DMS53 treated with DMSO at 0.1 percent for 48 hours (cell line): ENCODE data around the gene THRAP3.
"Not testable (repeated sequence)": the region's sequence is repeated elsewhere in the genome, so short reads cannot be mapped to it uniquely, and the experiment has no call there.

Experiments used
- DNase-seq: peaks from one replicate; lab custom pipeline; 2025; ENCODE audit not compliant: unreplicated experiment; lab: John Stamatoyannopoulos, UW

The THRAP3 gene

GRCh38 chr1:36223996-36224536 is at the start of gene THRAP3:
Gene THRAP3 (plus strand): TSS chr1:36224443. CDS start chr1:36282564, 58,121 bp downstream.
- DNase-seq, result peak; percentile 97

GRCh38 chr1:36174713-36175112 is 49.5 kb upstream of the THRAP3 start:
- no peak for DNase-seq

GRCh38 chr1:36175137-36176095 is 48.8 kb upstream of the THRAP3 start:
- no peak for DNase-seq

- DNase-seq, result no peak
These were observed 47.9 kb upstream of the THRAP3 start for GRCh38 chr1:36176106-36176949.

- DNase-seq, result no peak
These were observed 46.4 kb upstream of the THRAP3 start for GRCh38 chr1:36177589-36178431.

GRCh38 chr1:36178471-36179219 is 45.6 kb upstream of the THRAP3 start:
- DNase-seq, result no peak

GRCh38 chr1:36179220-36179600 is 45.0 kb upstream of the THRAP3 start:
- DNase-seq, result no peak

GRCh38 chr1:36182734-36183133 is 41.5 kb upstream of the THRAP3 start:
- DNase-seq, result no peak

- DNase-seq, result no peak
These were observed 40.9 kb upstream of the THRAP3 start for GRCh38 chr1:36183309-36183856.

GRCh38 chr1:36187800-36188593 is 36.2 kb upstream of the THRAP3 start:
- DNase-seq, result peak; percentile 82

- not testable (repeated sequence) for DNase-seq
These were observed 27.4 kb upstream of the THRAP3 start for GRCh38 chr1:36196805-36197204.

- no peak for DNase-seq
These were observed 25.6 kb upstream of the THRAP3 start for GRCh38 chr1:36198641-36199040.

- no peak for DNase-seq
These were observed 24.1 kb upstream of the THRAP3 start for GRCh38 chr1:36199934-36200741.

- no peak for DNase-seq
These were observed 21.2 kb upstream of the THRAP3 start for GRCh38 chr1:36203027-36203553.

- DNase-seq, result no peak
These were observed 20.5 kb upstream of the THRAP3 start for GRCh38 chr1:36203554-36204346.

GRCh38 chr1:36204347-36204909 is 19.8 kb upstream of the THRAP3 start:
- DNase-seq, result no peak
